Progenitor cell of endocrine pancreas (in vitro differentiated cells): ENCODE data around the gene MTG2. TPM values are rescaled to one million over a fixed set of nuclear protein-coding genes. Genes with fewer than 3 reads are reported as not detected.

ENCODE experiments used
- DNase-seq: peaks from one replicate; pipeline ENCODE4 v3.0.0; 2021; ENCODE audit warnings: low spot score; ENCODE audit not compliant: unreplicated experiment
- H3K27ac Mint-ChIP-seq: 2 replicates; pipeline ENCODE4 v1.8.0; 2021; ENCODE audit warnings: mild to moderate bottlenecking, moderate library complexity, mixed read lengths
- H3K27me3 Mint-ChIP-seq: 2 replicates; pipeline ENCODE4 v1.8.0; 2021; ENCODE audit warnings: mixed read lengths
- H3K36me3 Mint-ChIP-seq: 2 replicates; pipeline ENCODE4 v1.8.0; 2022; ENCODE audit warnings: mixed read lengths; ENCODE audit not compliant: insufficient read depth
- H3K4me1 Mint-ChIP-seq: 2 replicates; pipeline ENCODE4 v1.8.0; 2021; ENCODE audit warnings: low read depth, mixed read lengths
- H3K4me3 Mint-ChIP-seq: 2 replicates; pipeline ENCODE4 v1.8.0; 2021; ENCODE audit warnings: low read depth, mild to moderate bottlenecking, moderate library complexity, mixed read lengths
- H3K9me3 Mint-ChIP-seq: 2 replicates; pipeline ENCODE4 v1.8.0; 2021; ENCODE audit warnings: low read depth, mixed read lengths
- total RNA-seq: library from RNA; stranded (reverse); gene quantifications from 2 replicates; pipeline ENCODE4 v1.2.1, GENCODE V29; 2021
- TF ChIP-seq, protein P1 (sequence below): fragments of 200-600 bp; sonication (generic); IDR thresholded peaks from one replicate; pipeline ENCODE4 v1.5.0; 2021; ENCODE audit warnings: antibody characterized with exemption, mild to moderate bottlenecking; ENCODE audit not compliant: unreplicated experiment

Gene MTG2
- total RNA-seq, 1 donor from 2014 or later, result 31.6 TPM

GRCh38 chr20:62246431-62246830 lies 63.6 kb downstream of the MTG2 start:
- TF ChIP-seq, protein P1, sequence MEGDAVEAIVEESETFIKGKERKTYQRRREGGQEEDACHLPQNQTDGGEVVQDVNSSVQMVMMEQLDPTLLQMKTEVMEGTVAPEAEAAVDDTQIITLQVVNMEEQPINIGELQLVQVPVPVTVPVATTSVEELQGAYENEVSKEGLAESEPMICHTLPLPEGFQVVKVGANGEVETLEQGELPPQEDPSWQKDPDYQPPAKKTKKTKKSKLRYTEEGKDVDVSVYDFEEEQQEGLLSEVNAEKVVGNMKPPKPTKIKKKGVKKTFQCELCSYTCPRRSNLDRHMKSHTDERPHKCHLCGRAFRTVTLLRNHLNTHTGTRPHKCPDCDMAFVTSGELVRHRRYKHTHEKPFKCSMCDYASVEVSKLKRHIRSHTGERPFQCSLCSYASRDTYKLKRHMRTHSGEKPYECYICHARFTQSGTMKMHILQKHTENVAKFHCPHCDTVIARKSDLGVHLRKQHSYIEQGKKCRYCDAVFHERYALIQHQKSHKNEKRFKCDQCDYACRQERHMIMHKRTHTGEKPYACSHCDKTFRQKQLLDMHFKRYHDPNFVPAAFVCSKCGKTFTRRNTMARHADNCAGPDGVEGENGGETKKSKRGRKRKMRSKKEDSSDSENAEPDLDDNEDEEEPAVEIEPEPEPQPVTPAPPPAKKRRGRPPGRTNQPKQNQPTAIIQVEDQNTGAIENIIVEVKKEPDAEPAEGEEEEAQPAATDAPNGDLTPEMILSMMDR, result no peak
- Mint-ChIP-seq H3K27me3 (no peaks in the 10 kb centered on the region), H3K9me3 (no peaks in the 10 kb centered on the region), H3K36me3 (peaks cover 8% of the 10 kb centered on the region), H3K27ac (no peak overlapping the region), H3K4me3 (no peak overlapping the region), H3K4me1 (peaks cover 1% of the 10 kb centered on the region)
- DNase-seq, result no peak

DNA sequence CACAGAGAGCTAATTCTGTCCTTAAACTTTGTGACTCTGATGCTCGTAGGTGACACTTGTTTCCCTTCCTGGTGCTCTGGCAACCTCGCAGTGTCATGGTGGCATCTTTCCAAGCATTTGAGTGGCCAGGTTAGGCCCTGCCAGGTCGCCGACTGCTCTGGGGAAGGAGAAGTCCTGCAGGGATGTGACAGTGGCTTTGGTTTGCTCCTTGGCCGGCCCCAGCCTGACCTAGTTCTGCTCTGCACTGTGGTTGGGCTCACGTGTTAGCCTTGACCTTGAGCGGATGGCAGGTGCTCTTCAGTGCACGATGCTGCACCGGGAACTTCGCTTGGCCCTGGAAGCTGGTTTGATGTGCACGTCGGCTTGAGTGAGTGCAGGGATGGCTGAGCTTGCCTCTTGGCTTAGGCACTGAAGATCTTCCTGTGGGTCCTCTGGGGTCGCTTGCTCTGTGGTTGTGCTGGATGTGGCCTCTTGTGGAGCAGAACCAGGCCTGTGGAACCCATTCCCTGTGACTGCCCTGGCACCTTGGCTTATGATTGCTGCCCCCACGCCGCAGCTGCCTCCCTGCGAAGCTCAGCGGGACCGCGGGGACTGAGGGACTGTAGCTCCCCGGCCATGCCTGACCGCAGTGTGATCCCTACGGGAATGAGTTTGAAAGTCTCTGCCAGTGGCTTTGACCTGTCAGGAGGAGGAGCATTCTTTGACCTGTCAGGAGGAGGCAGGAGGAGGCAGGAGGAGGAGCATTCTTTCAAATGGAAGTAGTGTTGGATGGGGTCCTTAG lies 64.2 kb downstream of the MTG2 start:
- Mint-ChIP-seq H3K4me3 (no peak overlapping the region), H3K27me3 (no peaks in the 10 kb centered on the region), H3K9me3 (no peaks in the 10 kb centered on the region), H3K4me1 (peaks cover 1% of the 10 kb centered on the region), H3K36me3 (peaks cover 3% of the 10 kb centered on the region), H3K27ac (no peak overlapping the region)
- DNase-seq, result no peak
- TF ChIP-seq, protein P1, result no peak

DNA sequence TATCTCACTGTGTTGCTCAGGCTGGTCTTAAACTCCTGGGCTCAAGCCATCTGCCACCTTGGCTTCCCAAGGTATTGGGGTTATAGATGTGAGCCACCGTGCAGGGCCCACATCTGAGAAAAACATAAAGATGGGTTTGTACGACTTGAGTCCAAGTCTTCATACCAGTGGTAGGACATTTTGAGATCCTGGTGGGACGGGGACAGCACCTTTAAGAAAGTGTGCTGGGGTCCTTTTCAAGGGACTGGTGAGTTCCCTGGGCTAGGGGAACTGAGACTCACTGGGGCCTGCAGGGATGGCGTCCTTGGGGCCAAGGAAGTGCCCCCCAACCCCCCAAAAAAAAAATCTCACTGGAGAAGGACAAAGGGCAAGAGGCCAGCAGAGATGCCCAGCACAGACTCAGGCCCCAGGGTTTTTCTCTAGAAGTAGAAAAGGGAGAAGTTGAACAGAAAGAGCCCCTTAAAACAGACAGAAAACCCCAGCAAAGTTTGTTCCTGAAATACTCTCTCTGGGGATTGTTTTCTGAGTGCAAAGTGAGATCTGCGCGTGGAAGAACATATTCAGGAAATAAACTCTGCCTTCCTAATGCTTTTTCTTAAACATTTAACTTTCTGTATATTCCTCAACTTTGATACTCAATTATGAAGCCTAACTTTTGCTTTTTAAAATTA lies 66.2 kb downstream of the MTG2 start:
- peaks cover 1% of the 10 kb centered on the region for H3K4me1 Mint-ChIP-seq
- H3K36me3 Mint-ChIP-seq, result peaks cover 2% of the 10 kb centered on the region
- H3K9me3 Mint-ChIP-seq, result no peaks in the 10 kb centered on the region
- TF ChIP-seq, protein P1, result no peak
- DNase-seq, result no peak
- H3K27ac Mint-ChIP-seq, result no peak overlapping the region
- no peak overlapping the region for H3K4me3 Mint-ChIP-seq
- no peaks in the 10 kb centered on the region for H3K27me3 Mint-ChIP-seq

DNA sequence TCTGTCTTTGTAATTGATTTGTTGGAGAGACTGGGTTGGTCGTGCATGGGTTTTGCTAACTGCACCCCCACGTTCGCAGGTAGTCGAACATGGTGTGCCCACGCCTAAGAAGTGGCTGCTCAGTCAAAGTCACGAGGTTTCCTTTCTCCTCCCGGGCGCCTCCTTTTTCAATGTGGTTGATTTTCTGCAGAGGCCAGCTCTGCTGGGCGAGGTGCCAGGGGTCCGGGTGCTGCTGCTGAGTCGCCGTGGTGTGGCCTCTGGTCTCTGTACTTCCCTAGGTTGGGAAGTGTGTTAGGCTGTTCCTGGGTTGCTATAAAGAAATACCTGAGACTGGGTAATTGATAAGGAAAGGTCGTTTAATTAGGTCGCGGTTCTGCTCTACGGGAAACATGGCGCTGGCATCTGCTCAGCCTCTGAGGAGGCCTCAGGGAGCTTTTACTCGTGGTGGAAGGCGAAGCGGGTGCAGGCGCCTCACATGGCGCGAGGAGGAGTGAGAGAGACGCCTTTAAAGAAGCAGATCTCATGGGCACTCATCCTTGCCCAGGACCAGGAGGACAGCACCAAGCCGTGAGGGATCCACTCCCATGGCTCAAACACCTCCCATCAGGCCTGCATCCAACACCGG lies 69.6 kb downstream of the MTG2 start:
- H3K27ac Mint-ChIP-seq, result no peak overlapping the region
- no peak for DNase-seq
- no peak overlapping the region for H3K4me3 Mint-ChIP-seq
- no peaks in the 10 kb centered on the region for H3K9me3 Mint-ChIP-seq
- no peaks in the 10 kb centered on the region for H3K4me1 Mint-ChIP-seq
- TF ChIP-seq, protein P1, result no peak
- H3K27me3 Mint-ChIP-seq, result no peaks in the 10 kb centered on the region
- peaks cover 4% of the 10 kb centered on the region for H3K36me3 Mint-ChIP-seq

Other genes starting within 250 kb of the MTG2 start
- 34.7 and 35.9 TPM in 2 replicates for gene TAF4, start 117.1 kb upstream of the MTG2 start, total RNA-seq
- 81.1 and 84.3 TPM in 2 replicates for gene LSM14B, start 60.6 kb upstream of the MTG2 start, total RNA-seq
- 221 and 234 TPM in 2 replicates for gene PSMA7, start 39.6 kb upstream of the MTG2 start, total RNA-seq
- gene SS18L1, start 39.3 kb upstream of the MTG2 start, total RNA-seq, result 29.8 and 32.0 TPM in 2 replicates
- 0.10 TPM in 1 of 2 replicates, not detected in the other for gene HRH3, start 37.2 kb downstream of the MTG2 start, total RNA-seq
- gene OSBPL2, start 55.5 kb downstream of the MTG2 start, total RNA-seq, result 56.7 and 57.4 TPM in 2 replicates
- gene ADRM1, start 120.0 kb downstream of the MTG2 start, total RNA-seq, result 66.2 and 67.1 TPM in 2 replicates
- 248 and 252 TPM in 2 replicates for gene LAMA5, start 184.3 kb downstream of the MTG2 start, total RNA-seq
- gene RPS21, start 204.1 kb downstream of the MTG2 start, total RNA-seq, result 1,160 and 1,251 TPM in 2 replicates
- gene CABLES2, start 224.3 kb downstream of the MTG2 start, total RNA-seq, result 20.4 and 21.7 TPM in 2 replicates
- gene RBBP8NL, start 244.5 kb downstream of the MTG2 start, total RNA-seq, result 14.4 and 17.5 TPM in 2 replicates